ENCODE results near the gene SLC1A2. TPM values are rescaled to one million over a fixed set of nuclear protein-coding genes. Genes with fewer than 3 reads are reported as not detected.

SLC1A2 gene
- total RNA-seq, 2 donors from 2014 or later, result 0.63 to 2.5 TPM

DNA sequence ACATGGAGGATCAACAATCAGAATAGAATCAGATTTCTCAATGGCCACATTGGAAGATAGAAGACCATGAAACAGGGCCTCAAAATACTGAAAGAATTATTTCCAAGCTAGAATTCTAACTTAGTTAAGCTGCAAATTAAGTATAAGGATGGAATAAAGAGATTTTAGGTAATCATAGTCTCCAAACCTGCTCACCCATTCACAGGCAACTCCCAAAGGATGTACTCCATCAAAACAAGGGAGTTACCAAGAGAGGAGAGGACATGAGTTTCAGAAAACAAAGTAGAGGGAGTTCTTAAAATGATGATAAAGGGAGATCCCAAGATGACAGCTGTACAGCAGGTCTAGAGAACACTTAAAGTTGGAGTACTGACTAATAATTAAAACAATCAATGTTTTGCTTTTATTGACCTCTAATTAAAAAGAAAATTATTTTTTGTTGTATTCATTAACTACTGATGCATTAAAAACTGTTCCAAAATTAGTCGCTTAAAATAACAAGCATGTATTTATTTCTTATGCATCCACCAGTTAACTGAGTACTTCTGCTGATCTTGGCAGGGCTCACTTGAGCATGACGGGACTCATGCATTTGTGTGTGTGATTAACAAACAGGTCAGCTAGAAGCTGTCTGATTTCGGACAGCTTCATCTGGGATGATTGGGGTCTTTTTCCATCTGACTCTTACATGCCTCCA is 184.8 kb downstream of the SLC1A2 start:
- TF ChIP-seq, protein P1, sequence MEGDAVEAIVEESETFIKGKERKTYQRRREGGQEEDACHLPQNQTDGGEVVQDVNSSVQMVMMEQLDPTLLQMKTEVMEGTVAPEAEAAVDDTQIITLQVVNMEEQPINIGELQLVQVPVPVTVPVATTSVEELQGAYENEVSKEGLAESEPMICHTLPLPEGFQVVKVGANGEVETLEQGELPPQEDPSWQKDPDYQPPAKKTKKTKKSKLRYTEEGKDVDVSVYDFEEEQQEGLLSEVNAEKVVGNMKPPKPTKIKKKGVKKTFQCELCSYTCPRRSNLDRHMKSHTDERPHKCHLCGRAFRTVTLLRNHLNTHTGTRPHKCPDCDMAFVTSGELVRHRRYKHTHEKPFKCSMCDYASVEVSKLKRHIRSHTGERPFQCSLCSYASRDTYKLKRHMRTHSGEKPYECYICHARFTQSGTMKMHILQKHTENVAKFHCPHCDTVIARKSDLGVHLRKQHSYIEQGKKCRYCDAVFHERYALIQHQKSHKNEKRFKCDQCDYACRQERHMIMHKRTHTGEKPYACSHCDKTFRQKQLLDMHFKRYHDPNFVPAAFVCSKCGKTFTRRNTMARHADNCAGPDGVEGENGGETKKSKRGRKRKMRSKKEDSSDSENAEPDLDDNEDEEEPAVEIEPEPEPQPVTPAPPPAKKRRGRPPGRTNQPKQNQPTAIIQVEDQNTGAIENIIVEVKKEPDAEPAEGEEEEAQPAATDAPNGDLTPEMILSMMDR (IDR thresholded peaks at IDR 0.05), result no peak
- no peak overlapping the region for H3K27ac ChIP-seq

DNA sequence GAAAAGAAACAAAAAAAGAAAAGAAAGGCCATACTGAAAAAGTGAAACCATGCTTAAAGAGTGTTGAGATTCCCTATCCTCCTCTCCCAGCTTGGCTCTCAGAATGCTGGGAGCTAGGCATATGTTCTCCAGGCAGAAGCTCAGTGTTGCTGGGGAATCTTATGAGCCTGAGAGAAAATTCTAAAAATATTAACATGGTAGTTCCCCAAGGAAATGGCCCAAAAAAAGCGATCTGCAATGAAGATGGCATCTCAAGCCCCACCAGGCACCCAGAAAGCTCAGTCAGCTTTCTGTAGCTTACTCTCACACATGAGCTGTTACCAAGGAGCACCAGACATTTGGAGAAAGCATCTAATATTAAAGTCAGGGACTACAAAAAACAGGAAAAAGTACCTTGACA is 185.8 kb downstream of the SLC1A2 start:
- TF ChIP-seq, protein P1 (IDR thresholded peaks at IDR 0.05), result no peak
- Histone ChIP-seq H3K27ac (no peak overlapping the region), H3K27me3 (no peaks in the 10 kb centered on the region), H3K4me3 (no peak overlapping the region), H3K36me3 (no peaks in the 10 kb centered on the region), H3K4me1 (no peaks in the 10 kb centered on the region), H3K9me3 (no peaks in the 10 kb centered on the region)
- no peak for DNase-seq (ENCODE audit: low spot score)

More for the DNA sequence above, 184.8 kb downstream of the SLC1A2 start:
- H3K4me3 ChIP-seq, result no peak overlapping the region
- no peaks in the 10 kb centered on the region for H3K4me1 ChIP-seq
- no peaks in the 10 kb centered on the region for H3K36me3 ChIP-seq
- no peak for DNase-seq (ENCODE audit: low spot score)
- H3K27me3 ChIP-seq, result no peaks in the 10 kb centered on the region
- no peaks in the 10 kb centered on the region for H3K9me3 ChIP-seq

DNA sequence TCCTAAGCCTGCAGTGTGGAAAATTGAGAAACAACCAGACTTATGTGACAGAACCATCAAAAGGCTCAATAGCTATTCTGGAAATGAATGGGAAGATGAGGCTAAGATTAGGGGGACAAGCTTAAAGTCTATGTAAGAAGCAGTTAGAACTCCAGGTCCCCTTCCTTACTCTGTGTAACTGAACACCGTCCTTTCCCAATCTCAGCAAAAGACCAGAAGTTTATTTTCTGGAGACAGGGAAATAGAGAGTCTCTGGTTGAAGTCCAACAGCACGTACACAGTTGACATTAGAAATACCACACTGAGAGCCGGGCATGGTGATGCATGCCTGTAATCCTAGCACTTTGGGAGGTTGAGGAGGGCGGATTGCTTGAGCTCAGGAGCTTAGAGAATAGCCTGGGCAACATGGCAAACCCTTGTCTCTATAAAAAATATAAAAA is 186.4 kb downstream of the SLC1A2 start:
- no peak overlapping the region for H3K4me3 ChIP-seq
- H3K9me3 ChIP-seq, result no peaks in the 10 kb centered on the region
- H3K36me3 ChIP-seq, result no peaks in the 10 kb centered on the region
- no peak for DNase-seq (ENCODE audit: low spot score)
- no peaks in the 10 kb centered on the region for H3K27me3 ChIP-seq
- TF ChIP-seq, protein P1 (IDR thresholded peaks at IDR 0.05), result no peak
- H3K27ac ChIP-seq, result no peak overlapping the region
- no peaks in the 10 kb centered on the region for H3K4me1 ChIP-seq

- Histone ChIP-seq H3K27ac (no peak overlapping the region), H3K9me3 (no peaks in the 10 kb centered on the region), H3K4me3 (no peak overlapping the region), H3K36me3 (no peaks in the 10 kb centered on the region), H3K4me1 (no peaks in the 10 kb centered on the region), H3K27me3 (no peaks in the 10 kb centered on the region)
- no peak for DNase-seq (ENCODE audit: low spot score)
- TF ChIP-seq, protein P1 (IDR thresholded peaks at IDR 0.05), result no peak
Observed at GRCh38 chr11:35231076-35231860, 188.1 kb downstream of the SLC1A2 start.

DNA sequence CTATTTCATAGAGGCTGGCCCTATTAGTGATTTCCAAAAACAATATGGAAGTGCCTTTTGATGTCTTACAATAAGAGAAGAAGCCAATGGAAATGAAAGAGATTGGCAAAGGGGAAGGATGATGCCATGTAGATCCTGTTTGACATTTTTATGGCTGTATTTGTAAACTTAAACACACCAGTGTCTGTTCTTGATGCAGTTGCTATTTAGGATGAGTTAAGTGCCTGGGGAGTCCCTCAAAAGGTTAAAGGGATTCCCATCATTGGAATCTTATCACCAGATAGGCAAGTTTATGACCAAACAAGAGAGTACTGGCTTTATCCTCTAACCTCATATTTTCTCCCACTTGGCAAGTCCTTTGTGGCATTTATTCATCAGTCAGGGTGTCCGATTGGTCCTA is 189.0 kb downstream of the SLC1A2 start:
- DNase-seq (ENCODE audit: low spot score), result no peak
- H3K27me3 ChIP-seq, result no peaks in the 10 kb centered on the region
- no peaks in the 10 kb centered on the region for H3K36me3 ChIP-seq
- H3K27ac ChIP-seq, result no peak overlapping the region
- H3K4me3 ChIP-seq, result no peak overlapping the region
- H3K9me3 ChIP-seq, result no peaks in the 10 kb centered on the region
- no peaks in the 10 kb centered on the region for H3K4me1 ChIP-seq
- TF ChIP-seq, protein P1 (IDR thresholded peaks at IDR 0.05), result no peak
